OCI-LY3 (cell line): Measurements from ENCODE around the gene B4GALNT3.

Experiments used
- CTCF ChIP-seq: fragments of 200-600, 300-600 bp; sonication (generic); IDR thresholded peaks from 2 replicates; pipeline ENCODE4 v1.5.1; 2014; ENCODE audit warnings: antibody characterized with exemption, low read length, low read depth
- EZH2phosphoT487 ChIP-seq: fragments of 200-600 bp; shearing (Covaris generic); IDR thresholded peaks from 2 replicates; pipeline ENCODE4 v1.6.1; 2018; ENCODE audit warnings: antibody characterized with exemption, mixed run types, low read depth

- TF ChIP-seq CTCF (no peak), EZH2phosphoT487 (no peak)
These were observed 113.5 kb downstream of the B4GALNT3 start for GRCh38 chr12:573232-573631.
